ENCODE data around the gene CHST3. TPM values are rescaled to one million over a fixed set of nuclear protein-coding genes. Genes with fewer than 3 reads are reported as not detected.

CHST3 gene
- total and polyA plus RNA-seq, 2 experiments from 2014 or later: 0.94 to 8.3 TPM

- TF ChIP-seq ZNF462 (CRISPR knock-in tag; IDR thresholded peaks at IDR 0.05): no peak
- no peak for TF ChIP-seq STAT1 (IDR thresholded peaks at IDR 0.05; ENCODE audit: unreplicated experiment)
- TF ChIP-seq CREB1 (CRISPR knock-in tag; IDR thresholded peaks at IDR 0.05; ENCODE audit: low read depth): no peak
- no peak for TF ChIP-seq CTCF (conservative IDR thresholded peaks at IDR 0.05; ENCODE audit: low read depth in 2 of 2)
- no peak for TF ChIP-seq EZH2phosphoT487 (IDR thresholded peaks at IDR 0.05; ENCODE audit: unreplicated experiment)
- no peak for TF ChIP-seq POLR2AphosphoS5 (IDR thresholded peaks at IDR 0.05; ENCODE audit: low read depth)
- no peak for TF ChIP-seq JUNB (IDR thresholded peaks at IDR 0.05; ENCODE audit: unreplicated experiment)
- TF ChIP-seq ETS1 (IDR thresholded peaks at IDR 0.05): no peak
- no peak for TF ChIP-seq NANOG (IDR thresholded peaks at IDR 0.05; ENCODE audit: borderline replicate concordance)
Measured at GRCh38 chr10:72024596-72024995, 60.4 kb downstream of the CHST3 start (continued).

All from GM23338 (cell line).